GM21619 (cell line): ENCODE results near the gene CPSF4.
A peak's percentile ranks its signal among the peaks of the same experiment; 100 is the strongest.
"Not testable (repeated sequence)": the region's sequence is repeated elsewhere in the genome, so short reads cannot be mapped to it uniquely, and the experiment has no call there.

Source experiments
- ATAC-seq: cut with Tn5 transposase; IDR thresholded peaks from one replicate; pipeline ENCODE4 v1.9.1; 2021; ENCODE audit not compliant: unreplicated experiment

The CPSF4 gene

GRCh38 chr7:99485094-99485493, 46.4 kb downstream of the CPSF4 start:
- ATAC-seq, result no peak

- no peak for ATAC-seq
Observed at GRCh38 chr7:99489235-99489634, 50.5 kb downstream of the CPSF4 start.

DNA sequence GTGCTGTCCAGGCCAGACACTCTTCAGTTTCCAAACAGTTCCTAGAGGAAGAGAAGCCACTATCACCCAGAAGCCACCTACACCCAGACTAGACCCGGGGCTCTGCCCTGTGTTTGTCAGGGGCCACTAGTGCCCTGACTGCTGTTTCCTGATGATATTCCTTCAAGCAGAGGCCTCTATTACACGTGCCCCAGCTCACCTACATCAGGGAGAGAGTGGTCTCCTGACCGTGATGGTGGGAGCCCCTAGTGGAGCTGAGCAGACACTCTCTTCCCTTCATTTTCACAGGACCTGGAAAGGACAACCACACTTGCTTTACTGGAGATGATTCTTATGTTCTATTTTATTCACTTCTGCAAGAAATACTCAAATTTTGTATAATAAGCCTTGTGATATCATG, 52.1 kb downstream of the CPSF4 start:
- no peak for ATAC-seq

DNA sequence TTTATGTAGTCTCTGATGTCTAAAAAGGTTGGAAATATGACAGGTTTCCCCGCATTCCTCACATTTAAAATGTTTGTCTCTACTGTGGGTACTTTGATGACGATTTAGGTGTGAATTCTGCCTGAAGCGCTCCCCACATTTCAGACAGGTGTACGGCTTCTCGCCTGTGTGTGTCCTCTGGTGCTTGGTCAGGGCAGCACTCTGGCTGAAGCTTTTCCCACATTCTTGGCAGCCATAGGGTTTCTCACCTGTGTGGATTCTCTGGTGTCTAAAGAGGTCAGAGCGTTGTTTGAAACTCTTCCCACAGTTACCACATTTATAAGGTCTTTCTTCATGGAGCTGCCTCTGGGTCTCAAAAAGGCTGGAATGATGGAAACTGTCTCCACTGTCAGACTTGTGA, 55.1 kb downstream of the CPSF4 start:
- no peak for ATAC-seq

DNA sequence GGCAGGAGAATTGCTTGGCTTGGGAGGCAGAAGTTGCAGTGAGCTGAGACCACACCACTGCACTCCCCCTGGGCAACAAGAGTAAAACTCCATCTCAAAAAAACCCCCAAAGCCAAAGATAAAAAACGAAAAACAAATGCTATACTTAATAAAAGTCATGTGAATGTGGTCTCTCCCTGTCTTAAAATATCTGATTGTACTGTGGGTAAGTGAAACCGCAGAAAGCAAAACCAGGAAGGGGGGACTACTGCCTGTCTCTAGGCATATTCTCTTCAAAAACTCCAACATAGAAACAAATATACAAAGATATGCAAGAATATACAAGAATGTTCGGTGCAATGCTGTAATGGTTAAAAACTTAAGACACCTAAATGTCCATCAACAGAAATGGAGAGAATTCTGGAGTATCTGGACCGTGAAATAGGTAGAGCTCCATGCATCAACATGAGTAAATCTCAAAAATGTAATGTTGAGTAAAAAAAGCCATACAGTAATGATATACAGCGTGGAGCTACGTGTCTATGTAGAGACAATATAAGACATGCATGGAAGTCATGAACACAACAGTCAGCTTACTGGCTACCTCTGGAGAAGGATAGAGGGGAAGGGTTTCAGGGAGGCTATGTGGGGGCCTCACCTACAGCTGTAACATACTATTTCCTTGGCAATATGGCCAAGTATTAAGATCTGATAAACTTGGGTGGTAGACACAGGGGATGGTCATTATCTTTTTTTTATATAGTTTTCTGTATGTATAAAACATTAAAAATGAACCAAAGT, 59.2 kb downstream of the CPSF4 start:
- no peak for ATAC-seq

DNA sequence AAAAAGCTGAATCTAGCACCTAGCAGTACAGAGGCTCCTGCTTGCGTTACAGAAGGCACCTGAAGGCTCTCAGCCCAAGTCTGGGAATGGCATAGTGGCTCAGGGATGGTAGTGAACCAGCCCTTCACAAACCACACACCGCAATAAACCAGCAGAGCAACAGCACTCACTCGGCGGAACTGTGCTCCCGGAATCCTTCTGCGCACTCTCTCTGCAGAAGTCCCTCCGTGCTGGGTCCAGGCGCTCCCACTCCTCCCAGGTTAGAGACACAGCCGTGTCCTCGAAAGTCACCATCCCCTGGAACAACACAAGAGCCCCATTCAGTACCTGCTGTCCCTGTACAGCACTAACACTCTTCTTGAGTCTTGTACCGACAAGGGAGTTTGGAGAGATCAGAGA, 59.8 kb downstream of the CPSF4 start:
- ATAC-seq, result no peak

DNA sequence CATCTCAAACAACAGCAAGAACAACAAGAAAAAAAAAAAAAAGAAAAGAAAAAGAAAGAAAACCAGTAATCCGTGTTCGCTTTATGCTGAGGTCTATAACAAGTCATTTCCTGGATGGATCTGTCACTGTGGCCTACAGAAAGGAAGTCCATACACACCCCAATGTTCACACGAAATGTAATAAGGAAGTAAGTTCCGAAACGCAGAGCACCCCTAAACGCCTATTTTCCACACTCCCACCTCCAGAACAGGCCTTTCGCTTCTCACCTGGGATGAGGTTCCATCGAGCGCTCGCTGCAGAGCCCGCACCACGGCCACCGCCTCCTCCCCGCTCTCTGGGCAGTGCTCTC, 60.6 kb downstream of the CPSF4 start:
- ATAC-seq, result no peak

- ATAC-seq, result peak; percentile 36
Observed at GRCh38 chr7:99499721-99500636, 61.2 kb downstream of the CPSF4 start, which contains the start of gene ZNF394. TSS of gene ZNF394 (minus strand) at chr7:99500281. CDS start at chr7:99500093, 188 bp downstream.

GRCh38 chr7:99500637-99501009, 61.9 kb downstream of the CPSF4 start:
- ATAC-seq, result no peak

GRCh38 chr7:99501236-99501635, 62.5 kb downstream of the CPSF4 start:
- not testable (repeated sequence) for ATAC-seq

- no peak for ATAC-seq
Observed at GRCh38 chr7:99504281-99504602, 65.5 kb downstream of the CPSF4 start.

DNA sequence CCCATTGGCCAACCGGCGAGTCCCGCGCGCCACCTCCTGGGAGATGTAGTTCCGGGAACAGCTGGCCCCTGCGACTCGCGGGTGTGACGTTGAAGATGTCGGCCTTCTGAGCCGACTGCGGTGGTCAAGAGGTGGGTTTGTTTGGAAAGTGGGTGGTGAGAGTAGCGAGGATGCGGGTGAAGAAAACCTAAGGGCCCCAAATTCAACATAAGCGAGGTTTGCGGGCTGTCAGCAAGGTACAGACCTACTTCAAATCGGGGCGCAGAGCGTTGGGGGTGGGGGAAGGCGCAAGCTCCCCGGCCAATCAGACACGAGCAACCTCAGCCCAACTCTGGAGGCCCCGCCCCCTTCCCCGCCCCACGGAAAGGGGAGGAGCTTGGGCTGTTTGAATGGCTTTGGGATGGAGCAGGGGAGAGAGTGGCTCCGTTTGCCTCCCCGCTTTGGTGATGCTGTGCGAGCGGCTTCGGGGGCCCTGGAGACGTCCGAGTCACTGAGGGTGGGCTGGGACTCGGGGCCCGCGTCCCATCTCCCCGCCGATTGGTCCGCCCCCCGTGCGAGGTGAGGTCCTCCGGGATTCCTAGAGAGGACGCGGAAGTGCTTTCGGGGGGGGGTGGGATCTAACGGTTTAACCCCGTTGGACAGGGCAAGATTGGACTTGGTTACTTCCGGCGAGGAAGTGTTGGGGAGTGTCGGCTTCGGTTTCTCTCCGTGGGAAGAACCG, 66.0 kb downstream of the CPSF4 start, which contains the start of gene ZKSCAN5:
Gene ZKSCAN5, plus strand, starts transcription at position 60 of the 721 bp plus-strand sequence. CDS start 1,383 bp downstream, outside the sequence.
- peak; percentile 77 for ATAC-seq

- ATAC-seq, result peak; percentile 6
Observed at GRCh38 chr7:99505324-99505662, 66.5 kb downstream of the CPSF4 start.
